ENCODE results near the gene AFP. TPM values are rescaled to one million over a fixed set of nuclear protein-coding genes. Genes with fewer than 3 reads are reported as not detected.

Gene AFP
- polyA plus RNA-seq, 2 of the 4 experiments (the other 2 are of a cell fraction), result 1.8 to 4.5 TPM

GRCh38 chr4:73439991-73440390 lies 4.0 kb downstream of the AFP start:
- FAIRE-seq, result no peak
- TF ChIP-seq SMC3 (IDR thresholded peaks at IDR 0.05) (no peak), JUNB (IDR thresholded peaks at IDR 0.05) (no peak), NPAS2 (CRISPR knock-in tag; IDR thresholded peaks at IDR 0.05; ENCODE audit: borderline replicate concordance) (no peak), HMGXB4 (CRISPR knock-in tag; IDR thresholded peaks at IDR 0.05; ENCODE audit: borderline replicate concordance) (no peak), USF2 (IDR thresholded peaks at IDR 0.05) (no peak), ZNF302 (CRISPR knock-in tag; IDR thresholded peaks at IDR 0.05) (no peak), ESRRA (IDR thresholded peaks at IDR 0.05; ENCODE audit: borderline replicate concordance, low read length) (no peak), EHMT2 (IDR thresholded peaks at IDR 0.05; ENCODE audit: low read depth) (no peak), FOSB (CRISPR knock-in tag; IDR thresholded peaks at IDR 0.05) (no peak), ELK1 (IDR thresholded peaks at IDR 0.05; ENCODE audit: low read depth, low read length) (no peak), JUN (IDR thresholded peaks at IDR 0.05) (no peak), EP300 (IDR thresholded peaks at IDR 0.05) (no peak), ZSCAN20 (CRISPR knock-in tag; IDR thresholded peaks at IDR 0.05) (no peak), HEYL (CRISPR knock-in tag; IDR thresholded peaks at IDR 0.05) (no peak), BHLHE40 (IDR thresholded peaks at IDR 0.05; ENCODE audit: low read depth, low read length) (no peak), REST (IDR thresholded peaks at IDR 0.05) (no peak), HES2 (IDR thresholded peaks at IDR 0.05) (no peak), RAD21 (conservative IDR thresholded peaks at IDR 0.05 in 1 of 2, IDR thresholded peaks at IDR 0.05 in 1 of 2) (no peak), ZC3H11A (IDR thresholded peaks at IDR 0.05) (no peak), RCOR1 (IDR thresholded peaks at IDR 0.05; ENCODE audit: low read depth, low read length) (no peak)
- no peak overlapping the region for H3K4me2 ChIP-seq
- H3K4me1 ChIP-seq, result peaks cover 8% of the 10 kb centered on the region; the same call in 2 of the 3 replicates
- H3K27ac ChIP-seq, result no peak overlapping the region
- ChIA-PET POLR2A (no interaction called here), CTCF (no interaction called here)
- WGBS (ENCODE audit: missing lambda C conversion rate), result 70% methylated on average over 3 of the region's 3 CpGs
- no peaks in the 10 kb centered on the region for H3K9me3 ChIP-seq
- DNase-seq (ENCODE audit: low read depth in 1 of 2, low spot score in 1 of 2), result no peak
- no peak for ATAC-seq
- no peak overlapping the region for H3K4me3 ChIP-seq

GRCh38 chr4:73440653-73441052 lies 4.6 kb downstream of the AFP start:
- ATAC-seq (no peak), FAIRE-seq (no peak), DNase-seq (ENCODE audit: low read depth in 1 of 2, low spot score in 1 of 2) (no peak)
- H3K9me3 ChIP-seq, result no peaks in the 10 kb centered on the region
- POLR2A ChIA-PET, result no interaction called here
- CTCF ChIA-PET, result no interaction called here
- TF ChIP-seq KDM1A (IDR thresholded peaks at IDR 0.05; ENCODE audit: low read depth) (no peak), POLR2A (IDR thresholded peaks at IDR 0.05; ENCODE audit: low read length) (no peak)
- H3K4me1 ChIP-seq, result peaks cover 8% of the 10 kb centered on the region; the same call in 2 of the 3 replicates
- no peak overlapping the region for H3K4me2 ChIP-seq
- 89% methylated on average over 3 of the region's 3 CpGs for WGBS (ENCODE audit: missing lambda C conversion rate)
- H3K4me3 ChIP-seq, result no peak overlapping the region
- no peak overlapping the region for H3K27ac ChIP-seq
